DND-41 (cell line): ENCODE data around the gene LTBP1.

ENCODE experiments used
- CTCF ChIP-seq: IDR thresholded peaks from 2 replicates; pipeline ENCODE4 v1.5.1; 2012; ENCODE audit warnings: borderline replicate concordance, low read length, moderate library complexity, mild to moderate bottlenecking; ENCODE audit not compliant: poor library complexity, severe bottlenecking; ENCODE audit errors: extremely low read depth
- EZH2 ChIP-seq: IDR thresholded peaks from 3 replicates; pipeline ENCODE4 v1.6.1; 2012; ENCODE audit warnings: borderline replicate concordance, low read depth, mild to moderate bottlenecking, moderate library complexity, low read length, inconsistent platforms; ENCODE audit not compliant: severe bottlenecking

GRCh38 chr2:33213244-33213643, 266.5 kb downstream of the LTBP1 start:
- TF ChIP-seq CTCF (no peak), EZH2 (no peak)
